ENCODE data around the gene FAM50A. TPM values are rescaled to one million over a fixed set of nuclear protein-coding genes. Genes with fewer than 3 reads are reported as not detected.

FAM50A gene
- total and polyA plus RNA-seq, 2 donors: 14.9 to 81.9 TPM

DNA sequence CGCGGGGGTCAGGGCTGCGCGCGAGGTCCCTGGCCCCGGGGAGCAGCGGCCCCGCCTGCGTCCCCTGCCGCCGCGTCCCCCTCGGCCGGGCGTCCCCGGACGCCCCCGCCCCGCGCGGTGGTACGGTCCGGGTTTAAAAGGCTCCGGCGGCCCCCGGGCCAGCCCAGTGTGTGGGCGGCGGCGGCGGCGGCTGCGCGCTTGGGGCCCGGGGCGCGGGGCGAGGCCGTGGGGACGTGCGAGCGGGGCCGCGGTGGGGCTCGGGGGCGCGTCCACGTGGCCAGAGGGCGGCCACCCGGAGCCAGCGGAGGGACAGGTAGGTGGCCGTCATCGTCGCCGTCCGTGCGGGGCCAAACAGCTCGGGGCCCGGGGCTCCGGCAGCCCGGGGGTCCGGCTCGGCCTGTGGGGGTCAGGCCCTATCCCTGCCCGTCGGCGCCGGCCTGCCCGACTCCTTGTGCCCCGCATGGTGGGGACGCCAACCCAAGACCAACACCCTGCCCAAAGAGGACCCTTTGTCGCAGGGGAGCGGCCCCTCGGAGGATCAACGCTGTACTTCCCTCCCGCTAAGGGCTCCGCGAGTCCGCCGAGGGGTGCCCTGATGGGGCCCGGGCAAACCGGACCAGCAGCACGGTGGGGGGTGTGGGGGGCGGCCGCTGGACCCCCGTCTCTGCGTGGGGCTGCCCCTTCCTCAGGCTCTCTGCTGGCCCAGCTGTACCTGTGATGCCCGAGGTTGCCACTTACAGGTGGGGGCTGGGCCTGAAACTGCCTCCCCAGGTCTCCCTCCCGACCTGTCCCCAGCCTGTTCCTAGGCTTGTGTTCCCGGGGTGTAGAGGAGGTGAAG is 14.4 kb downstream of the FAM50A start, which contains the start of gene PLXNA3:
PLXNA3 (plus strand) TSS at position 166 of the 838 bp plus-strand sequence. CDS start 1,903 bp downstream, outside the sequence.
- no peak for DNase-seq (ENCODE audit: extremely low spot score)
- WGBS: under 1% methylated on average over 86 of the region's 88 CpGs
- peak within 1 kb of the TSS; percentile 67 for H3K27ac ChIP-seq (ENCODE audit: low read depth)
- no peaks in the 10 kb centered on the region for H3K36me3 ChIP-seq (ENCODE audit: insufficient read depth)
- no peaks in the 10 kb centered on the region for H3K4me1 ChIP-seq (ENCODE audit: insufficient read depth)
- peak within 1 kb of the TSS; percentile 77 for H3K4me3 ChIP-seq (ENCODE audit: low read depth, low read length)

GRCh38 chrX:154458954-154459778 is 15.2 kb downstream of the FAM50A start:
- WGBS: 20% methylated on average over 15 of the region's 15 CpGs
- H3K36me3 ChIP-seq (ENCODE audit: insufficient read depth): peaks cover 2% of the 10 kb centered on the region

DNA sequence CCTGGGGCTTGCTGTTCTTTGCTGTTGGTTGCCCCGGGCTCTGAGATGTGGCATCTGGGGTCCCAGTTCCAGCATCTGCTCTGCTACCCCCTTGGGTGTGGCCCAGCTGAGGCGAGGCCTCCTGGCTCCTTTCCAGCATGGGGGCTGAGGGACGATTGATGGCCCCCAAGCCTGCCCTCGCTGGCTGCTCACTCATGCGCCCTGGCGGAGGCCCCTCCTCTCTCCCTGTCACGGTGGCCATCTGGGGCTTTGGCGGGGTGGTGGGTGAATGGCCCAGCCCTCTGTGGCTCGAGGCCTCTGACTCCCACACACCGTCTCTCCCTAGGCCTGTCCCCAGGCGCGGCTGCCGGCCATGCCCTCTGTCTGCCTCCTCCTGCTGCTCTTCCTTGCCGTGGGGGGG is 15.9 kb downstream of the FAM50A start:
- no peak for DNase-seq (ENCODE audit: extremely low spot score)
- Histone ChIP-seq H3K4me3 (ENCODE audit: low read depth, low read length) (no peak overlapping the region), H3K27ac (ENCODE audit: low read depth) (no peak overlapping the region), H3K36me3 (ENCODE audit: insufficient read depth) (peaks cover 2% of the 10 kb centered on the region), H3K4me1 (ENCODE audit: insufficient read depth) (no peaks in the 10 kb centered on the region)
- WGBS: 37% methylated on average over 14 of the region's 14 CpGs

More at GRCh38 chrX:154458954-154459778, 15.2 kb downstream of the FAM50A start:
- peak overlapping the region; percentile 1 for H3K27ac ChIP-seq (ENCODE audit: low read depth)
- no peak for DNase-seq (ENCODE audit: extremely low spot score)
- no peaks in the 10 kb centered on the region for H3K4me1 ChIP-seq (ENCODE audit: insufficient read depth)
- H3K4me3 ChIP-seq (ENCODE audit: low read depth, low read length): peak overlapping the region; percentile 77

GRCh38 chrX:154460326-154460725 is 16.4 kb downstream of the FAM50A start:
- Histone ChIP-seq H3K4me1 (ENCODE audit: insufficient read depth) (no peaks in the 10 kb centered on the region), H3K27ac (ENCODE audit: low read depth) (no peak overlapping the region), H3K4me3 (ENCODE audit: low read depth, low read length) (no peak overlapping the region), H3K36me3 (ENCODE audit: insufficient read depth) (peaks cover 2% of the 10 kb centered on the region)
- no peak for DNase-seq (ENCODE audit: extremely low spot score)
- WGBS: 77% methylated on average over 26 of the region's 26 CpGs

- Histone ChIP-seq H3K4me1 (ENCODE audit: insufficient read depth) (no peaks in the 10 kb centered on the region), H3K27ac (ENCODE audit: low read depth) (no peak overlapping the region), H3K4me3 (ENCODE audit: low read depth, low read length) (no peak overlapping the region), H3K36me3 (ENCODE audit: insufficient read depth) (peaks cover 2% of the 10 kb centered on the region)
- WGBS: 80% methylated on average over 8 of the region's 8 CpGs
- no peak for DNase-seq (ENCODE audit: extremely low spot score)
These were observed 18.5 kb downstream of the FAM50A start for GRCh38 chrX:154462396-154462795.

DNA sequence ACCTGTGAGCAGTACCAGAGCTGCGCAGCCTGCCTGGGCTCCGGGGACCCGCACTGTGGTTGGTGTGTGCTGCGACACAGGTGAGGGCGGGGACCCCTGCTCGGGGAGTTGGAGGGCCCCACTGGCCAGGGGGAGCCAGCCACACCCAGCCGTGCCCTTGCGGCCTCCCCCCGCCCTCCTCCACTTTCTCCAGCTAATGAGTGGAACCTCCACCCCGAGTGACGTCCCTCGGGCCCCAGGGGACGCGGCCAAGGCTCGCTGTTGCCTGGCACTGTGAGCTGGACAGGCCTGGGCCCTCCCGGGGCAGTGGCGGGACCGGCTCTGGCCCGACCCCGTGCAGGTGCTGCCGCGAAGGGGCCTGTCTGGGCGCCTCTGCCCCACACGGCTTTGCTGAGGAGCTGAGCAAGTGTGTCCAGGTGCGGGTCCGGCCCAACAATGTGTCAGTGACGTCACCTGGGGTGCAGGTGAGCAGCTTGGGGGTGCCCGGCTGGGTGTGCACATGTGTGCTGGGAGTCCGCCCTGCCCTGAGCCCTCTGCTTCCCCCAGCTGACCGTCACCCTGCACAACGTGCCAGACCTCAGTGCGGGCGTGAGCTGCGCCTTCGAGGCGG is 19.8 kb downstream of the FAM50A start:
- H3K4me1 ChIP-seq (ENCODE audit: insufficient read depth): no peaks in the 10 kb centered on the region
- peaks cover 2% of the 10 kb centered on the region for H3K36me3 ChIP-seq (ENCODE audit: insufficient read depth)
- H3K4me3 ChIP-seq (ENCODE audit: low read depth, low read length): no peak overlapping the region
- WGBS: 90% methylated on average over 36 of the region's 36 CpGs
- H3K27ac ChIP-seq (ENCODE audit: low read depth): no peak overlapping the region
- no peak for DNase-seq (ENCODE audit: extremely low spot score)

DNA sequence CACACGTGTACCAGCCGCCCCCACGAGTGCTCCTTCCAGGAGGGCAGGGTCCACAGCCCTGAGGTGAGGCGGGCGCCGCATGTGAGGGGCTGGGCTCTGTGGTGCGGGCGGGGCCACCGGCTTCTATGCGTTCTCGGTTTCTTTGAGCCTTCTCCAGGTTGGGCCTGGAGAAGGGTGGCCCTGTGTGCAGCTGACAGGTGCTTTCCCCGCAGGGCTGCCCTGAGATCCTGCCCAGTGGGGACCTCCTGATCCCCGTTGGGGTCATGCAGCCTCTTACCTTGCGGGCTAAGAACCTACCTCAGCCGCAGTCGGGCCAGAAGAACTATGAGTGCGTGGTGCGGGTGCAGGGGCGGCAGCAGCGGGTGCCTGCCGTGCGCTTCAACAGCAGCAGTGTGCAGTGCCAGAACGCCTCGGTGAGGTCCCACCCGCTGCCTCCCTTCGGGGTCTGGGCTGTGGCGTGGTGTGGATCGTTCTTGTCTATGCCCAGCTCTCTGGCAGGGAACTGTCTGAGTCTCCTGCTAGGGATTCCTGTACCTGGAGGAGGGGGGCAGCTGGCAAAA is 20.9 kb downstream of the FAM50A start:
- 93% methylated on average over 28 of the region's 28 CpGs for WGBS
- Histone ChIP-seq H3K4me3 (ENCODE audit: low read depth, low read length) (no peak overlapping the region), H3K36me3 (ENCODE audit: insufficient read depth) (peaks cover 2% of the 10 kb centered on the region), H3K27ac (ENCODE audit: low read depth) (no peak overlapping the region), H3K4me1 (ENCODE audit: insufficient read depth) (no peaks in the 10 kb centered on the region)
- DNase-seq (ENCODE audit: extremely low spot score): no peak

DNA sequence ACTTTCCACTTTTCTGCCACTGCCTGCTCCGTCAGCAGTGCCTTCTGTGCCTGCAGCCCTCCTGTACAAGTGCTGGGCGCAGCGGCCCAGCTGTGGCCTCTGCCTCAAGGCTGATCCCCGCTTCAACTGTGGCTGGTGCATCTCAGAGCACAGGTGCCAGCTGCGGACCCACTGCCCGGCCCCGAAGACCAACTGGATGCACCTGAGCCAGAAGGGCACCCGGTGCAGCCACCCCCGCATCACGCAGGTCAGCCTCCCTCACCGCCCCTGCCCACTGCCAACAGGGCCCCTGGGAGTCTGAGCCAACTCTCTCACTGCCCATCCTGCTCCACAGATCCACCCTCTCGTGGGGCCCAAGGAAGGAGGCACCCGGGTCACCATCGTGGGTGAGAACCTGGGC is 21.7 kb downstream of the FAM50A start:
- H3K36me3 ChIP-seq (ENCODE audit: insufficient read depth): peaks cover 2% of the 10 kb centered on the region
- 91% methylated on average over 14 of the region's 14 CpGs for WGBS

GRCh38 chrX:154466036-154466435 is 22.1 kb downstream of the FAM50A start:
- Histone ChIP-seq H3K4me1 (ENCODE audit: insufficient read depth) (no peaks in the 10 kb centered on the region), H3K36me3 (ENCODE audit: insufficient read depth) (peaks cover 2% of the 10 kb centered on the region), H3K27ac (ENCODE audit: low read depth) (no peak overlapping the region), H3K4me3 (ENCODE audit: low read depth, low read length) (no peak overlapping the region)
- 91% methylated on average over 29 of the region's 32 CpGs for WGBS
- DNase-seq (ENCODE audit: extremely low spot score): no peak

More for the DNA sequence above, 21.7 kb downstream of the FAM50A start:
- Histone ChIP-seq H3K27ac (ENCODE audit: low read depth) (no peak overlapping the region), H3K4me3 (ENCODE audit: low read depth, low read length) (no peak overlapping the region), H3K4me1 (ENCODE audit: insufficient read depth) (no peaks in the 10 kb centered on the region)
- no peak for DNase-seq (ENCODE audit: extremely low spot score)

GRCh38 chrX:154466907-154467306 is 23.0 kb downstream of the FAM50A start:
- Histone ChIP-seq H3K27ac (ENCODE audit: low read depth) (no peak overlapping the region), H3K4me1 (ENCODE audit: insufficient read depth) (no peaks in the 10 kb centered on the region), H3K36me3 (ENCODE audit: insufficient read depth) (peaks cover 2% of the 10 kb centered on the region), H3K4me3 (ENCODE audit: low read depth, low read length) (no peak overlapping the region)
- no peak for DNase-seq (ENCODE audit: extremely low spot score)
- WGBS: 93% methylated on average over 15 of the region's 15 CpGs

DNA sequence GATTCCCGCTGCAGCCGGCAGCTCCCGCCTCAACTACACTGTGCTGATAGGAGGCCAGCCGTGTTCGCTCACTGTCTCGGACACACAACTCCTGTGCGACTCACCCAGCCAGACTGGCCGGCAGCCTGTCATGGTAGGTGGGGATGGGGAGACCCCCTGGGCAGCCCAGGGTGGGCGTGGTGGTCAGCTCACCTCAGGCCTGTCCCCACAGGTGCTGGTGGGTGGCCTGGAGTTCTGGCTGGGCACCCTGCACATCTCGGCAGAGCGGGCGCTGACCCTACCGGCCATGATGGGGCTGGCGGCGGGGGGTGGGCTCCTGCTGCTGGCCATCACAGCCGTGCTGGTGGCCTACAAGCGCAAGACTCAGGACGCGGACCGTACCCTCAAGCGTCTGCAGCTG is 23.6 kb downstream of the FAM50A start:
- no peak for DNase-seq (ENCODE audit: extremely low spot score)
- H3K36me3 ChIP-seq (ENCODE audit: insufficient read depth): peaks cover 2% of the 10 kb centered on the region
- 94% methylated on average over 21 of the region's 21 CpGs for WGBS

GRCh38 chrX:154468217-154468616 is 24.3 kb downstream of the FAM50A start:
- DNase-seq (ENCODE audit: extremely low spot score): no peak

More for the DNA sequence above, 23.6 kb downstream of the FAM50A start:
- Histone ChIP-seq H3K4me3 (ENCODE audit: low read depth, low read length) (no peak overlapping the region), H3K27ac (ENCODE audit: low read depth) (no peak overlapping the region), H3K4me1 (ENCODE audit: insufficient read depth) (no peaks in the 10 kb centered on the region)

GRCh38 chrX:154469114-154469513 is 25.2 kb downstream of the FAM50A start:
- no peaks in the 10 kb centered on the region for H3K4me1 ChIP-seq (ENCODE audit: insufficient read depth)
- H3K4me3 ChIP-seq (ENCODE audit: low read depth, low read length): no peak overlapping the region
- H3K36me3 ChIP-seq (ENCODE audit: insufficient read depth): no peaks in the 10 kb centered on the region
- no peak for DNase-seq (ENCODE audit: extremely low spot score)
- 92% methylated on average over 9 of the region's 9 CpGs for WGBS
- H3K27ac ChIP-seq (ENCODE audit: low read depth): no peak overlapping the region

More at GRCh38 chrX:154468217-154468616, 24.3 kb downstream of the FAM50A start:
- Histone ChIP-seq H3K36me3 (ENCODE audit: insufficient read depth) (peaks cover 2% of the 10 kb centered on the region), H3K4me3 (ENCODE audit: low read depth, low read length) (no peak overlapping the region), H3K4me1 (ENCODE audit: insufficient read depth) (no peaks in the 10 kb centered on the region), H3K27ac (ENCODE audit: low read depth) (no peak overlapping the region)
- WGBS: 93% methylated on average over 23 of the region's 23 CpGs

All from urinary bladder (tissue), 4 donors.